ENCODE data around the gene ITSN1. TPM values are rescaled to one million over a fixed set of nuclear protein-coding genes. Genes with fewer than 3 reads are reported as not detected.

Gene ITSN1
- total and polyA plus RNA-seq, 2 of the 13 experiments (the other 11 are each of a cell fraction or from before 2014, with no cell fraction given) = 26.1 to 33.8 TPM

GRCh38 chr21:33800753-33801423 is 158.6 kb downstream of the ITSN1 start:
- BruUV-seq (replicated peaks) = no TSS peak
- Histone ChIP-seq H3K9ac (ENCODE audit: insufficient read depth, low read depth, low read length) (no peak overlapping the region), H3K27ac (ENCODE audit: extremely low read length, insufficient read depth, low read length) (no peak overlapping the region), H2AFZ (ENCODE audit: low read length) (no peak overlapping the region), H3K4me3 (replicated peaks in 1 of 3; ENCODE audit: insufficient read depth in 1 of 3, low read depth in 2 of 3, low read length in 3 of 3) (no peak overlapping the region), H3K27me3 (ENCODE audit: control insufficient read depth in 1 of 2, insufficient read depth in 2 of 2, low read length in 2 of 2) (no peaks in the 10 kb centered on the region), H3K36me3 (replicated peaks in 1 of 2; ENCODE audit: control insufficient read depth in 1 of 2, insufficient read depth in 2 of 2, low read length in 2 of 2) (peaks cover 3 to 32% of the 10 kb centered on the region in 2 experiments; a peak in 3 of 5 replicates), H4K20me1 (ENCODE audit: insufficient read depth, low read length) (no peaks in the 10 kb centered on the region), H3K9me3 (ENCODE audit: low read length) (no peaks in the 10 kb centered on the region), H3K79me2 (ENCODE audit: insufficient read depth, low read length) (no peaks in the 10 kb centered on the region), H3K4me1 (ENCODE audit: insufficient read depth, low read length) (no peaks in the 10 kb centered on the region), H3K4me2 (ENCODE audit: low read depth, low read length) (no peak overlapping the region)
- ChIA-PET POLR2A (no interaction called here), CTCF (ENCODE audit: low intra/inter-chr PET ratio, low total read pairs) (no interaction called here)
- WGBS (ENCODE audit: low lambda C conversion rate) = 94% methylated on average over 5 of the region's 5 CpGs
- FAIRE-seq (no peak), DNase-seq (ENCODE audit: low spot score) (no peak), ATAC-seq (no peak)
- intact Hi-C loops (cut with micrococcal nuclease; ENCODE audit: unreplicated experiment) = no loop called here
- in situ Hi-C loops (cut with HindIII; ENCODE audit: extremely low pct_ligation_motif_present, low pct_unique_long_range_greater_than_20kb) = no loop called here
- TF ChIP-seq CEBPB (IDR thresholded peaks at IDR 0.05; ENCODE audit: borderline replicate concordance, low read depth, low read length) = no peak
- TF ChIP-seq ZNF580 (CRISPR knock-in tag; IDR thresholded peaks at IDR 0.05; ENCODE audit: borderline replicate concordance, low read depth) = no peak
- TF ChIP-seq ZNF776 (CRISPR knock-in tag; IDR thresholded peaks at IDR 0.05) = no peak
- TF ChIP-seq ZNF780A (CRISPR knock-in tag; IDR thresholded peaks at IDR 0.05) = no peak
- no peak for TF ChIP-seq ZNF850 (CRISPR knock-in tag; conservative IDR thresholded peaks at IDR 0.05)
- no peak for TF ChIP-seq FOXJ3 (CRISPR knock-in tag; IDR thresholded peaks at IDR 0.05; ENCODE audit: borderline replicate concordance)
- TF ChIP-seq SYNCRIP (IDR thresholded peaks at IDR 0.05; ENCODE audit: insufficient read depth, low read depth, low read length) = no peak
- TF ChIP-seq E2F2 (CRISPR knock-in tag; IDR thresholded peaks at IDR 0.05; ENCODE audit: borderline replicate concordance) = no peak
- no peak for TF ChIP-seq ZNF773 (CRISPR knock-in tag; IDR thresholded peaks at IDR 0.05; ENCODE audit: borderline replicate concordance)
- TF ChIP-seq ZNF674 (CRISPR knock-in tag; IDR thresholded peaks at IDR 0.05; ENCODE audit: low read depth) = no peak
- no peak for TF ChIP-seq KAT2B (IDR thresholded peaks at IDR 0.05; ENCODE audit: borderline replicate concordance, low read depth, low read length)
- no peak for TF ChIP-seq SKI (IDR thresholded peaks at IDR 0.05; ENCODE audit: partially characterized antibody)
- no peak for TF ChIP-seq ZNF33A (CRISPR knock-in tag; IDR thresholded peaks at IDR 0.05; ENCODE audit: borderline replicate concordance)
